Activated CD8-positive, alpha-beta T cell treated with anti-CD3 and anti-CD28 coated beads for 36 hours (primary cell): Measurements from ENCODE around the gene LRRC4C. TPM values are rescaled to one million over a fixed set of nuclear protein-coding genes. Genes with fewer than 3 reads are reported as not detected.

Experiments
- ATAC-seq: fragments of 200-7000 bp; cut with Tn5 transposase; one replicate; pipeline ENCODE4 v1.10.0; 2021; ENCODE audit warnings: mild to moderate bottlenecking, moderate library complexity
- CTCF ChIA-PET: fragments of 350-600 bp; sonication (Branson Sonifier 250); formaldehyde crosslinking; loops from one replicate; lab custom pipeline; 2021; ENCODE audit warnings: antibody characterized with exemption; lab: Charles Lee
- POLR2A ChIA-PET: fragments of 350-600 bp; sonication (Branson Sonifier 250); formaldehyde crosslinking; loops from one replicate; lab custom pipeline; 2021; ENCODE audit warnings: antibody characterized with exemption; lab: Charles Lee
- DNase-seq: peaks from one replicate; pipeline ENCODE4 v3.0.0-alpha.2; 2020
- H3K27ac Mint-ChIP-seq: one replicate; pipeline ENCODE4 v1.8.0; 2021; ENCODE audit warnings: mild to moderate bottlenecking, mixed read lengths
- H3K27me3 Mint-ChIP-seq: one replicate; pipeline ENCODE4 v1.8.0; 2021; ENCODE audit warnings: mixed read lengths
- H3K36me3 Mint-ChIP-seq: one replicate; pipeline ENCODE4 v1.8.0; 2021; ENCODE audit warnings: low read depth, mixed read lengths
- H3K4me1 Mint-ChIP-seq: one replicate; pipeline ENCODE4 v1.8.0; 2021; ENCODE audit warnings: low read depth, mixed read lengths
- H3K4me3 Mint-ChIP-seq: one replicate; pipeline ENCODE4 v1.8.0; 2021; ENCODE audit warnings: mild to moderate bottlenecking, moderate library complexity, mixed read lengths
- H3K9me3 Mint-ChIP-seq: one replicate; pipeline ENCODE4 v1.8.0; 2021; ENCODE audit warnings: mixed read lengths
- CTCF ChIP-seq: fragments of 200-600 bp; IDR thresholded peaks from one replicate; pipeline ENCODE4 v1.8.0; 2022; ENCODE audit warnings: antibody characterized with exemption, mild to moderate bottlenecking
- intact Hi-C: fragments of 100-400 bp; cut with micrococcal nuclease; formaldehyde crosslinking; loops from one replicate; pipeline ENCODE4 v1.10.0; 2022
- total RNA-seq, 2 experiments: library from RNA; stranded (reverse); gene quantifications; one replicate each; pipeline ENCODE4 v1.2.3, GENCODE V29; 2021

LRRC4C gene
- total RNA-seq, 2 experiments from 2014 or later: not detected

GRCh38 chr11:40294741-40295140 lies 1164.7 kb downstream of the LRRC4C start:
- DNase-seq (no peak), ATAC-seq (no peak)
- peaks cover 14% of the 10 kb centered on the region for H3K9me3 Mint-ChIP-seq
- peaks cover 14% of the 10 kb centered on the region for H3K27me3 Mint-ChIP-seq
- POLR2A ChIA-PET: no interaction called here
- TF ChIP-seq CTCF: no peak
- H3K4me1 Mint-ChIP-seq: peaks cover 4% of the 10 kb centered on the region
- H3K4me3 Mint-ChIP-seq: no peak overlapping the region
- H3K36me3 Mint-ChIP-seq: peaks cover 3% of the 10 kb centered on the region
- CTCF ChIA-PET: interaction anchor here (0.7 to 3.8 kb wide), 7 partner anchors 11 to 98 kb away, joined by 3 to 22 read pairs (median 3); no protein-coding TSS in a partner anchor
- H3K27ac Mint-ChIP-seq: no peak overlapping the region
- intact Hi-C loops: no loop called here

GRCh38 chr11:40294349-40294735 lies 1165.1 kb downstream of the LRRC4C start:
- H3K4me1 Mint-ChIP-seq: peaks cover 4% of the 10 kb centered on the region
- intact Hi-C loops: no loop called here
- POLR2A ChIA-PET: no interaction called here

GRCh38 chr11:40293655-40294348 lies 1165.7 kb downstream of the LRRC4C start:
- Mint-ChIP-seq H3K4me3 (peak overlapping the region; percentile 19), H3K4me1 (peaks cover 4% of the 10 kb centered on the region), H3K27ac (no peak overlapping the region), H3K27me3 (peaks cover 14% of the 10 kb centered on the region), H3K9me3 (peaks cover 10% of the 10 kb centered on the region), H3K36me3 (peaks cover 3% of the 10 kb centered on the region)
- peak; percentile 50 for DNase-seq
- peak; percentile 71 for TF ChIP-seq CTCF
- POLR2A ChIA-PET: no interaction called here
- intact Hi-C loops: no loop called here
- CTCF ChIA-PET: interaction anchor here (0.6 to 3.8 kb wide), 14 partner anchors 11 to 1179 kb away, joined by 3 to 22 read pairs (median 3); no protein-coding TSS in a partner anchor
- ATAC-seq: peak; percentile 73

More at GRCh38 chr11:40294349-40294735, 1165.1 kb downstream of the LRRC4C start:
- peaks cover 10% of the 10 kb centered on the region for H3K9me3 Mint-ChIP-seq
- no peak overlapping the region for H3K4me3 Mint-ChIP-seq
- H3K27me3 Mint-ChIP-seq: peaks cover 14% of the 10 kb centered on the region
- ATAC-seq (no peak), DNase-seq (no peak)
- TF ChIP-seq CTCF: no peak
- no peak overlapping the region for H3K27ac Mint-ChIP-seq
- CTCF ChIA-PET: interaction anchor here (0.7 to 3.8 kb wide), 10 partner anchors 12 to 216 kb away, joined by 3 to 22 read pairs (median 3); no protein-coding TSS in a partner anchor
- H3K36me3 Mint-ChIP-seq: peaks cover 3% of the 10 kb centered on the region

GRCh38 chr11:40292721-40293508 lies 1166.5 kb downstream of the LRRC4C start:
- POLR2A ChIA-PET: no interaction called here
- ATAC-seq (no peak), DNase-seq (peak; percentile 1)
- Mint-ChIP-seq H3K9me3 (peaks cover 5% of the 10 kb centered on the region), H3K4me1 (peaks cover 4% of the 10 kb centered on the region), H3K27me3 (peaks cover 14% of the 10 kb centered on the region), H3K4me3 (no peak overlapping the region), H3K36me3 (peaks cover 3% of the 10 kb centered on the region), H3K27ac (no peak overlapping the region)
- intact Hi-C loops: no loop called here
- no peak for TF ChIP-seq CTCF
- CTCF ChIA-PET: interaction anchor here (0.6 to 3.8 kb wide), 4 partner anchors 13 to 66 kb away, joined by 3 to 22 read pairs (median 4); no protein-coding TSS in a partner anchor
